ENCODE measurements around the gene FGF14. TPM values are rescaled to one million over a fixed set of nuclear protein-coding genes. Genes with fewer than 3 reads are reported as not detected.

Gene FGF14
- total RNA-seq, 1 experiment from 2014 or later = 0.22 TPM

- no peak for DNase-seq
- Histone ChIP-seq H3K18ac (ENCODE audit: insufficient read length, low read depth, low read length) (no peak overlapping the region), H3K4ac (ENCODE audit: low read depth, low read length) (no peak overlapping the region), H2BK15ac (ENCODE audit: low read depth, low read length) (no peak overlapping the region), H3K14ac (ENCODE audit: insufficient read depth, low read length) (no peak overlapping the region), H3K27ac (ENCODE audit: insufficient read length, low read depth, low read length) (no peak overlapping the region), H3K9me3 (ENCODE audit: control insufficient read depth, low read depth, low read length) (no peaks in the 10 kb centered on the region), H4K91ac (ENCODE audit: insufficient read length, low read depth, low read length) (no peak overlapping the region), H4K5ac (ENCODE audit: insufficient read length, low read depth, low read length) (no peak overlapping the region), H2AK5ac (ENCODE audit: insufficient read length, low read length) (no peak overlapping the region), H4K8ac (replicated peaks; ENCODE audit: insufficient read length, low read depth, low read length) (no peak overlapping the region), H3K27me3 (ENCODE audit: insufficient read depth, low read length) (no peaks in the 10 kb centered on the region), H2BK5ac (ENCODE audit: insufficient read length, low read length) (no peak overlapping the region), H2BK12ac (ENCODE audit: insufficient read length, low read depth, low read length) (no peak overlapping the region), H3K56ac (ENCODE audit: insufficient read length, low read depth, low read length) (no peak overlapping the region), H3K23me2 (ENCODE audit: insufficient read length, low read depth, low read length, poor library complexity, severe bottlenecking) (no peaks in the 10 kb centered on the region), H2AFZ (ENCODE audit: low read length) (no peak overlapping the region), H3T11ph (ENCODE audit: low read length) (no peak overlapping the region), H3K9ac (ENCODE audit: extremely low read depth, insufficient read length, low read length) (no peak overlapping the region), H3K4me1 (ENCODE audit: insufficient read depth, low read length) (no peaks in the 10 kb centered on the region; the same call in 1 of the 2 replicates), H4K20me1 (ENCODE audit: control insufficient read depth, insufficient read depth, insufficient read length) (no peaks in the 10 kb centered on the region), H2BK20ac (ENCODE audit: low read depth, low read length, poor library complexity, severe bottlenecking) (no peak overlapping the region), H3K4me2 (ENCODE audit: insufficient read depth, insufficient read length, low read length) (no peak overlapping the region), H2BK120ac (ENCODE audit: low read depth, low read length, poor library complexity, severe bottlenecking) (no peak overlapping the region), H3K79me2 (ENCODE audit: insufficient read depth, low read length) (no peaks in the 10 kb centered on the region), H3K23ac (ENCODE audit: insufficient read length, low read depth, low read length) (no peak overlapping the region), H3K79me1 (ENCODE audit: insufficient read depth, low read depth, low read length, poor library complexity, severe bottlenecking) (no peaks in the 10 kb centered on the region)
- Mint-ChIP-seq H3K27ac (no peak overlapping the region), H3K4me3 (no peak overlapping the region), H3K4me1 (peaks cover 0 to 3% of the 10 kb centered on the region in 2 experiments; a peak in 1 of 4 replicates), H3K36me3 (ENCODE audit: insufficient read depth in 1 of 3, low read depth in 3 of 3) (no peaks in the 10 kb centered on the region), H3K9me3 (no peaks in the 10 kb centered on the region), H3K27me3 (ENCODE audit: low read depth) (no peaks in the 10 kb centered on the region)
- TF ChIP-seq CTCF (conservative IDR thresholded peaks at IDR 0.05) = no peak
- WGBS (ENCODE audit: extremely low coverage, insufficient read length, low lambda C conversion rate) = no CpG with 5 or more reads among the region's 5 CpGs
These were observed 15.4 kb downstream of the FGF14 start for GRCh38 chr13:102386461-102386860.

Data from H9 (cell line).